ENCODE results near the gene CDC25B.
A peak's percentile ranks its signal among the peaks of the same experiment; 100 is the strongest.

CDC25B gene

DNA sequence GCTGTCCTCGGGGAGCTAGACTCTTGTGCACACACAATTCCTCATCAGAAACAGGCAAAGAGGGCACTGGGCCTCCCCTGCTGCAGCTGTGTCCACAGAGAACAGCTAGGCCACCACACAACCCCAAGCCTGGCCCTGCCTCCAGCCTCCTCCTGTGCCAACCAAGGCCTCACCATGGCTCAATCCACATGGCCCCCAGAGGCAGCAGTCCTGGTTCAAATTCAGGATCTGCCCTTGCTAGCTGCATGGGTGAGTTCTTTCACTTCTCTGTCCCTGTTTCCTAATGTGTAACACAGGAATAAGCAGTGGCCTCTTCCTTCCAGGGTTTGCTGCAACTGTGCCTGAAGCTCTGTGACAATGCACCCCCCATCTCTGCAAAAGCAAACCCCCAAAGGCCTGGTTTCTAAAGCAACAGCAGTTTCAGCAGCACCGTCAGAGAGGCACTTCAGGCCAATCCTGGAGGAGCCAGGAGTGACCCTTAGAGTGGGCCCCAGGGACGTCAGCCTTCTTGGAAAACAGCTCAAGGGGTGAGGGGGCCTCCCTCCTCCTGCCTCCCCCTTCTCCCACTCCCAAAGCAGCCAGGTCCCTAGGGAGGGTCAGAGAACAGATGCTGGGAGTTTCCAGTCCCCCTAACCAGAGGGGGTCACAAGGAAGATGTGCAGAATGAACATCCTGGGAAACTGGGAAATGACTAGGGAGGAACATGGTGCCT, 30.8 kb upstream of the CDC25B start:
- no peak for DNase-seq

DNA sequence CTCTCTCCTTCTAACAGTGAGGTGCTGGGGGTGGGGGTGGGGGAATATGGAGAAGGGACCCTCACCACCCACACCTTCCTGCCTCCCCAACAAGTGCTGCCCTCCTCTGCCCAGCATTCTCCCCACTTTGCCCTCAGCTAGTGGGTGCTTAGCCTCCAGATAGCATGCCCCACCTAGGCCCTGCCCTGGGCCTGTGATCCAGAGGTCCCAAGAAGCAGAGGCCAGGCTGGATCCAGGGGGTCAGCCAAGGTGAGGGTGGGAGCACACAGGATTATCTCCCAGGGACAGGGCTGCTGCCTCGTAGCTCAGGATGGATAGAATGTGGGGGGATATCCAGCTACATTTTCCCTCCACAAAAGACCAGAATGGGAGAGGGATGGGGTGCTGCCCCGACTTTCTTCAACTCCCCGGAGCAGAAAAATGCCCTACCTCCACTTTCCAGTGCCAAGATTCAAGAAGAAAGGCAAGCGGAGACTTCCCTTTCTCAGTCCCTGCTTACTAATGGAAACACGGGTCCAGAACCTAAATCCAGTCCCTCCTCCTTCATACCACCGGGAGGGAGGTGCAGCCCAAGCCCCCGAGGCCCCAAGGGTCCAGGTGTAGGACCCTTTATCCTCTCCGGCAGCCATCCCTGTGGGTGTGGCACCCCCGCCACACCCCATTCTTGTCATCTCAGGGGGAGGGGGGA, 29.5 kb upstream of the CDC25B start:
- no peak for DNase-seq

- no peak for DNase-seq
Observed at GRCh38 chr20:3767110-3767426, 29.0 kb upstream of the CDC25B start.

DNA sequence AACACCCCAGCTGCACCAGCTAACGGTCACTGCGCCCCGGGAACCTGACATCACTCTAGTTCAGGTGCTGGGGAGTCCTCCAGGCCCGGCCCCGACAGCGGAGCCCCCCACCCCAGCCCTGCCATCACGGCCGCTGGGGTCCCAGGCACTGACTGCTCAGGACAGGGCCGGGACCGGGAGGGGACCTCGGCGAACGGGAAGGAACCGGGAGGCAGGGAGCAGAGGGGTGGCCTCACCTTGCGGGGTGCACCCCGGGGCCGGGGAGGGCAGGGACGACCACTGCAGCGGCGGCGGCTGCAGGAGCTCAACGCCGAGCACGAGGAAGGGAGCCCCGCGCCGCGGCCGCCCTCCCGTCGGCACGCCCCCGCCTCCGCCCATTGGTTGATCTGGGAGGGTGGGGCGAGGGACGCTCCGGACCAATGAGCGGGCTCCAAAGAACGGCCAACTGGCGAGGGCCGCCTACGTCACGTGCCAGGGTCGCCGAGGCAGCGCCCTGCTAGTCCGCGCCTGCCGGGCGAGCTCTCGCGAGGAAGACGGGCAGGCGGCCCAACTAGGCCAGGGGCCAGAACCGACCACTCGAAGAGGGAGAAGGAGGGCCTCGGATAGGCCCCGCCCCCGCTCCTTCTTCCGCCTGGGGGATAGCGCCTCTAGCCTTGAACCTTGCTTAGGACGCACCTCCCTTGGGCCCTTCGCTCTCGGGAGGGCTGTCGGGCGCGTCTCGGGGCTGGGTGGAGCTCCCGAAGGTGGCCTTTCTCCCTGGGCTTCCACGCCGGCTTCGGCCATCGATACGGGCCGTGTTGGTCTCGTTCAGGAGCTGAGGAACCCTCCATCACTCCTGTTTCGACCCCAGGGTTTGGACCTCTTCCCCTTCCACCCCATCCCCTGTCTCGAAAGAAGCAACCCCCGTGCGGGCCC, 28.4 kb upstream of the CDC25B start, which contains the start of gene ADISSP:
Gene ADISSP (minus strand): TSS at position 327 of the 915 bp plus-strand sequence. CDS start 7,653 bp downstream, outside the sequence.
- peak; percentile 97 for DNase-seq

GRCh38 chr20:3768342-3769130, 27.6 kb upstream of the CDC25B start:
- DNase-seq = peak; percentile 79

DNA sequence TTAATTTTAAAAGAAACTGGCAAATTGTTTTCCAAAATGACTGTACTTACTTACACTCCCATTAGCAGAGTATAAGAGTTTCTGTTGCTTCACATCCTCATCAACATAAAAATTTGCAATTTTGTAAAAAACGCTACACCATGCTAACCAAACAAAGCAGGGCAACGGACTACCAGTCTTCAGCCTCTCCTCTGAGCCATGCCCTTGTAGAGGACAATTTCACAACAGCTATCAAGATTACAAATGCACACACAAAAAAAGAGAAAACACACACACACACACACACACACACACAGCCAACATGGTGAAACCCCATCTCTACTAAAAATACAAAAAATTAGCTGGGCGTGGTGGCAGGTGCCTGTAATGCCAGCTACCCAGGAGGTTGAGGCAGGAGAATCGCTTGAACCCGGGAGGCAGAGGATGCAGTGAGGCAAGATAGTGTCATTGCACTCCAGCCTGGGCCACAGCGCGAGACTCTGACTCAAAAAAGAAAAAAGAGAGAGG, 24.5 kb upstream of the CDC25B start:
- DNase-seq = no peak

DNA sequence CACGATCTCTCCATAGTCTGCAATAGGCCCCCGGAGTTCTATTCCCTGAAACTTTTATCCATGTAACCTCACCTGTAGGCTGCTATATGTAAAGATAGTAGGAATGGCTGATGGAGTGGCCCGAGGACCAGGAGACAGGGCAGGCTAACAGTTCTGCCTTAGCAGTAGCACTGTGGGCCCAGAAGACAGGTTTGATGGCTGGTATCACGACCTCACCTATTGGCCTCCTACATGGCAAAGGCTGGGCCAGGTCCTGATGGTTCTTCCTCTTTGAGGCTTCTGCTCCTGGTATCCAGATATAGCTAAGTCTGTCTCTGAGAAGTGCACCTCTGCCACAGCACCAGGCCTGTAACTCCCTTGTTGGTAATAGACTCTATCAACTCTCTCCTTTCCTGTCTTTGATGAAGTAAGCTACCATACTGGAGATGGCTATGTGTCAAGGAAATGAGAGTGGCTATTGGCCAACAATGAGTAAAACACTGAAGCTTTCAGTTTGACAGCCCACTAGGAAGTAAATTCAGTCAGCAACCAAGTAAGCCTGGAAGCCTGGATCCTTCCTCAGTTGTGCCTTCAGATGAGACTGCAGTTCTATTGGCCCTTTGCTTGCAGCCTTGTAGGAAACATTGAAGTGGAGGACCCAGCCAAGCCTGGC, 20.5 kb upstream of the CDC25B start:
- DNase-seq = no peak

DNA sequence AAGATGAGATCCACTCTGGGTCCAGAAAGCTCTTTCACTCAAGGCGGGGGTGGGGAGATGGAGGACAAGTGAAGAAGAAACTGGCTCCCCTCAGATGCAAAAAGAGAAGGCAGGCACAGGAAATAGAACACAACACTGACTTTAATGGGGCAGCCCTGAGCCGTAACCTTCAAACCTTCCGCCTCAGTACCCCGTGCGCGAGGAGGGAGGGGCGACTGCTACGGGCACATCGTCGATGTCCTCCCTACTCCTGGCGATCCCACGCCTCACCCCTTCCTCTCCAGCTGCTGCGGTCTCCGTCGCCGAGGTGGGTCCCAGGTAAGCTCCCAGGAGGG, 18.8 kb upstream of the CDC25B start:
- peak; percentile 31 for DNase-seq

- peak; percentile 31 for DNase-seq
Observed at GRCh38 chr20:3777716-3778629, 18.1 kb upstream of the CDC25B start.

GRCh38 chr20:3778976-3779375, 17.1 kb upstream of the CDC25B start:
- DNase-seq = no peak

DNA sequence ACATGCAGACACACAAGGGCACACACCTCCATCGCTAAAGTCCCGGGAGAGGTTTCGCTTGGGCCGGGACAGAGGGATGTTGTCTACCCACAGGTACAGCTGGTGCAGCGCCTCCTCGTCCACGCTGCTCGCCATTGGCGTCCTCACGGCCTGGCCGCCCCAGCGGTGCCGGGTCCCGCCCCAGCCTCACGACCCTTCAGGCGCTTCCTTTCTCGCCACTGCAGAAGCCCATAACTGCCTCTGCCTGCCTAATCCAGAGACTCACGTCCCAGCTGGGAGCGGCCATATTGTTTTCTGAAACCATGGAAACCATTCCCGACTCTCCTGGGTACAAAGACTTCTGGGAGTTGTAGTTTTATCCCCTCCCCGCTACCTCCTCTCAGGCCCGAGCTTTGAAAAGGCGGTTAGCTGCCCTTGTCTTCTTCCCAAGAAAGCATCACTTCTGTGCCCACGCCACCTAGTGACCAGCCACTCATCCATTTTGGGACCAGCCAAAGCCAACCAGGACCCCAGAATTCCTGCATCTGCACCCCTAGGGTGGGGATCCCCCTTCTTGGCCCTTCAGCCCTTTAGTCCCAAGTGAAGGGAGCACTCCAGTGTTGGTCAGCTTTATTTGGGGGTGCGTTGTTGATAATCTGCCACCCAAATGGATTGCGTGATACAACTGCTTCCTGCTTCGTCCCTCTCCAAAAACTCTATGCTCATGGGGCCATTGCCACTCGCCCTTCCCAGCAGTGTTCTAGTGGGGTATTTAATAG, 14.8 kb upstream of the CDC25B start, which contains the start of gene SPEF1:
Gene SPEF1 (minus strand): TSS at position 296 of the 758 bp plus-strand sequence. CDS start 161 bp downstream, at position 135.
- DNase-seq = peak; percentile 9

- DNase-seq = no peak
Observed at GRCh38 chr20:3782597-3782996, 13.5 kb upstream of the CDC25B start.

DNA sequence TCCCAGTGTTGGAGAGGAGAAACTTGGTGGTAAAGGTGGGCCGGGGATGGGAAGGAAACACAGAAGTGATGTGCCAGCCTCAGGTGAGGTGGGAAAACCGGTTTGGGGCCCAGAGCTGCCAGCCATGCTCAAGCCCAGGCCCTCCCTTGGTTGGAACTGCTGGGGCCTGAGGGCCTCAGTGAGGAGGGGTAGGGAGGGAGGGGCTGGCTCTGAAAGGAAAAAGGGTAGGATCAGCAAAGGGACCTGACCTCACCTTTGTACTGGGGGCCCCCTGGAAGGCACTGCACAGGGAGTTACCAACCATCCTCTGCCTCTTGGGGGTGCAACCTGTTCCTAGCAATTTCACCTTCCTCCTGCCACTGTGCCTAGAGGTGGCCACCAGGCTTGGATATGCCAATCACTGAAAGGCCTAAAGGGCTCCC, 13.0 kb upstream of the CDC25B start:
- no peak for DNase-seq

GRCh38 chr20:3783511-3784195, 12.5 kb upstream of the CDC25B start:
- DNase-seq = no peak

- no peak for DNase-seq
Observed at GRCh38 chr20:3784216-3784853, 11.8 kb upstream of the CDC25B start.

GRCh38 chr20:3784863-3785239, 11.3 kb upstream of the CDC25B start:
- no peak for DNase-seq

DNA sequence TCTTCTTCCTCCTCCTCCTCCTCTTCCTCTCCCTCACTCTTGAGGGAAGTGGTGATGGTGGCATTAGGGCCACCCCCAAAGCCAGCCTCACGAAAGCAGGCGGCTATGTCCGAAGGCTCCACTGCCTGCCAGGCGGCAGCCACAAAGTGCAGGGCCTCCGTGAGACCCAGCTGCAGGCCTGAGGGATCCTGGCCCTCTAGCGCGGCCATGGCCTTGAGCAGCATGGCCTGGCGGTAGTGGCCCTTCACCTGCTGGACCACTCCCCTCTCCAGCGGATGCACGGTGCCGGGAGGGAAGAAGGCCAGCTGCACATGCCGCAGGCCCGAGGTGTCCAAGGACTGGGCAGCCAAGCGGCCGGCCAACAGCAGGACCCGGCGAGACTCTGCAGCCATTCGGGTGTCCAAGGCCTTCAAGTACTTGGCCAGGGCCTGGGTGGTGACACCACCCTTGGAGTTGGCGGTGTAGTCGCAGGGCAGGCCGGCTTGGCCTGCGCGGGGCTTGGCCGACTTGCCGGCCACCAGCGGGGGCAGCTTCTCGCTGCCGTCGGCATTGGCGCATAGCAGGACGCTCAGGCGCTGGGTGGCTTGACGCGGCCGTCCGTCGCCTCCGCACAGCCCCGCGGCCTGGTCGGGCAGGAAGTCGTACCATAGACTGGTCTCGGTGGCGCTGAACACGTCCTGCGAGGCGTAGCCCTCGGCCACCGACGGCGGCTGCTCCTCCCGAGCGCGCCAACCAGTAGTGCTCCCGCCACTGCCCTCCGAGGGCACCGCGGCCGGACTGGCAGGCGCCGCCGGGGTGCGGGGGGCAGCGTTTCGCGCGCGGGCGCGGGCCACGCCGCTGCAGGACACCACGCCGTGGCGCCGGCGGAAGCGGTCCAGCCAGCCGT, 10.6 kb upstream of the CDC25B start:
- no peak for DNase-seq

- peak; percentile 21 for DNase-seq
Observed at GRCh38 chr20:3786126-3786484, 10.0 kb upstream of the CDC25B start.

All from stimulated activated naive CD4-positive, alpha-beta T cell treated with Interleukin-2 at 50 U/mL for 16 hours (primary cell).